GM18507 (cell line): ENCODE results near the gene MED8.
"Not testable (repeated sequence)": the region's sequence is repeated elsewhere in the genome, so short reads cannot be mapped to it uniquely, and the experiment has no call there.

ENCODE experiments used
- DNase-seq: peaks from one replicate; pipeline ENCODE4 v3.0.0; 2011; ENCODE audit warnings: low read depth; ENCODE audit not compliant: insufficient read length; ENCODE audit errors: extremely low spot score
- FAIRE-seq: peaks from 2 replicates; lab custom pipeline; 2011; peaks lifted over from hg19 to GRCh38; lab: Jason Lieb, UNC

Gene MED8

GRCh38 chr1:43388613-43389012, 987 bp downstream of the MED8 start:
- FAIRE-seq (no peak), DNase-seq (no peak)

- DNase-seq (no peak), FAIRE-seq (no peak)
Observed at GRCh38 chr1:43387976-43388599, 1.5 kb downstream of the MED8 start.

GRCh38 chr1:43386676-43387075, 2.9 kb downstream of the MED8 start:
- DNase-seq (no peak), FAIRE-seq (no peak)

GRCh38 chr1:43383449-43383848, 6.2 kb downstream of the MED8 start:
- no peak for DNase-seq
- FAIRE-seq = no peak

- FAIRE-seq (no peak), DNase-seq (no peak)
Observed at GRCh38 chr1:43382027-43382779, 7.4 kb downstream of the MED8 start.

GRCh38 chr1:43381612-43382011, 8.0 kb downstream of the MED8 start:
- no peak for DNase-seq
- no peak for FAIRE-seq

GRCh38 chr1:43379476-43379875, 10.1 kb downstream of the MED8 start:
- no peak for FAIRE-seq

GRCh38 chr1:43377831-43378230, 11.8 kb downstream of the MED8 start:
- FAIRE-seq = no peak
- DNase-seq = no peak

More at GRCh38 chr1:43379476-43379875, 10.1 kb downstream of the MED8 start:
- no peak for DNase-seq

- FAIRE-seq (no peak), DNase-seq (no peak)
Observed at GRCh38 chr1:43376723-43377235, 12.8 kb downstream of the MED8 start.

- no peak for FAIRE-seq
- no peak for DNase-seq
Observed at GRCh38 chr1:43373066-43373940, 16.3 kb downstream of the MED8 start.

- no peak for FAIRE-seq
- no peak for DNase-seq
Observed at GRCh38 chr1:43372172-43372571, 17.4 kb downstream of the MED8 start.

GRCh38 chr1:43370564-43370963, 19.0 kb downstream of the MED8 start:
- DNase-seq (no peak), FAIRE-seq (no peak)

GRCh38 chr1:43369779-43370178, 19.8 kb downstream of the MED8 start:
- not testable (repeated sequence) for DNase-seq, FAIRE-seq

GRCh38 chr1:43368646-43369020, 21.0 kb downstream of the MED8 start:
- FAIRE-seq (no peak), DNase-seq (no peak)

- DNase-seq = peak; percentile 94
- peak; percentile 87 for FAIRE-seq
Observed at GRCh38 chr1:43367904-43368645, 21.5 kb downstream of the MED8 start, which contains the start of gene ELOVL1. Gene ELOVL1 (minus strand): TSS chr1:43368011. CDS start chr1:43365609, 2,402 bp downstream.

- DNase-seq (no peak), FAIRE-seq (no peak)
Observed at GRCh38 chr1:43367026-43367903, 22.3 kb downstream of the MED8 start.

GRCh38 chr1:43366601-43367025, 23.0 kb downstream of the MED8 start:
- DNase-seq (no peak), FAIRE-seq (no peak)

GRCh38 chr1:43366179-43366578, 23.4 kb downstream of the MED8 start:
- DNase-seq = no peak
- no peak for FAIRE-seq
